Measurements from ENCODE around the gene LBP.

LBP gene

GRCh38 chr20:38346247-38346651, at the start of gene LBP:
Gene LBP (plus strand): TSS chr20:38346482. CDS start chr20:38346517, 35 bp downstream.
- no peaks in the 10 kb centered on the region for H3K36me3 ChIP-seq (ENCODE audit: control insufficient read depth in 1 of 2, insufficient read depth in 2 of 2, low read length in 2 of 2)
- peaks cover 0 to 4% of the 10 kb centered on the region in 2 donors for H3K27me3 ChIP-seq (ENCODE audit: control insufficient read depth in 1 of 2, insufficient read depth in 2 of 2, low read length in 2 of 2)
- H3K4me1 ChIP-seq (ENCODE audit: control insufficient read depth in 1 of 2, insufficient read depth in 2 of 2, low read length in 2 of 2), result peaks cover 20 to 21% of the 10 kb centered on the region in 2 donors
- H3K4me3 ChIP-seq (ENCODE audit: low read depth in 1 of 2, low read length in 2 of 2), result no peak within 1 kb of the TSS
- H3K9ac ChIP-seq (ENCODE audit: low read depth in 1 of 2, low read length in 2 of 2), result no peak within 1 kb of the TSS
- H3K9me3 ChIP-seq (ENCODE audit: control insufficient read depth in 1 of 2, low read length in 2 of 2), result no peaks in the 10 kb centered on the region
- no peak within 1 kb of the TSS for H3K27ac ChIP-seq (ENCODE audit: low read depth, low read length)

- Histone ChIP-seq H3K9ac (ENCODE audit: low read depth in 1 of 2, low read length in 2 of 2) (no peak overlapping the region), H3K9me3 (ENCODE audit: control insufficient read depth in 1 of 2, low read length in 2 of 2) (no peaks in the 10 kb centered on the region), H3K4me1 (ENCODE audit: control insufficient read depth in 1 of 2, insufficient read depth in 2 of 2, low read length in 2 of 2) (no peaks in the 10 kb centered on the region), H3K36me3 (ENCODE audit: control insufficient read depth in 1 of 2, insufficient read depth in 2 of 2, low read length in 2 of 2) (no peaks in the 10 kb centered on the region), H3K4me3 (ENCODE audit: low read depth in 1 of 2, low read length in 2 of 2) (no peak overlapping the region), H3K27me3 (ENCODE audit: control insufficient read depth in 1 of 2, insufficient read depth in 2 of 2, low read length in 2 of 2) (peaks cover 4 to 7% of the 10 kb centered on the region in 2 donors), H3K27ac (ENCODE audit: low read depth, low read length) (no peak overlapping the region)
These were observed 48.2 kb upstream of the LBP start for GRCh38 chr20:38297916-38298674.

- Histone ChIP-seq H3K36me3 (ENCODE audit: control insufficient read depth in 1 of 2, insufficient read depth in 2 of 2, low read length in 2 of 2) (no peaks in the 10 kb centered on the region), H3K27ac (ENCODE audit: low read depth, low read length) (no peak overlapping the region), H3K27me3 (ENCODE audit: control insufficient read depth in 1 of 2, insufficient read depth in 2 of 2, low read length in 2 of 2) (peaks cover 4 to 7% of the 10 kb centered on the region in 2 donors), H3K9me3 (ENCODE audit: control insufficient read depth in 1 of 2, low read length in 2 of 2) (no peaks in the 10 kb centered on the region), H3K4me1 (ENCODE audit: control insufficient read depth in 1 of 2, insufficient read depth in 2 of 2, low read length in 2 of 2) (no peaks in the 10 kb centered on the region), H3K9ac (ENCODE audit: low read depth in 1 of 2, low read length in 2 of 2) (no peak overlapping the region), H3K4me3 (ENCODE audit: low read depth in 1 of 2, low read length in 2 of 2) (no peak overlapping the region)
These were observed 47.5 kb upstream of the LBP start for GRCh38 chr20:38298768-38299288.

DNA sequence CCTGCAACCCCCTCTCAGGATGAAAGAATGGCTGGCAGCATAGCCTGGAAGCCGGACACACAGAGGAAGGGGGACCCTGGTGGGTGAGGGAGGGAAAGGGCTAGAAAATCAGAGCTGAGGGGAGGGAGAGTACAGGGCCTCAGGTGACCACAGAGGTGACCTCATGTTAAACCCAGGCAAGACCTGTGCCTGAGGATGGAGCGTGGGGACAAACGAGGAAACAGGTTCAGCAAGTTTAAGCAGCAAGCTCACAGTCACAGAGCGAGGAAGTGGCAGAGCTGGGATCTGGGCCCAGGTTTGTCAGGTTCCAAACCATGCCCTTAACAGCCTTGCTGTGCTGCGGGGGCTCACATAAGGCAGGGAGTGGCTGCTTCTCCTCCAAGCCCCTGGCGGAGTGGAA, 46.3 kb upstream of the LBP start:
- H3K9ac ChIP-seq (ENCODE audit: low read depth in 1 of 2, low read length in 2 of 2), result no peak overlapping the region
- H3K27ac ChIP-seq (ENCODE audit: low read depth, low read length), result no peak overlapping the region
- peaks cover 0 to 7% of the 10 kb centered on the region in 2 donors for H3K4me1 ChIP-seq (ENCODE audit: control insufficient read depth in 1 of 2, insufficient read depth in 2 of 2, low read length in 2 of 2)
- H3K36me3 ChIP-seq (ENCODE audit: control insufficient read depth in 1 of 2, insufficient read depth in 2 of 2, low read length in 2 of 2), result no peaks in the 10 kb centered on the region
- peaks cover 4 to 11% of the 10 kb centered on the region in 2 donors for H3K27me3 ChIP-seq (ENCODE audit: control insufficient read depth in 1 of 2, insufficient read depth in 2 of 2, low read length in 2 of 2)
- no peak overlapping the region for H3K4me3 ChIP-seq (ENCODE audit: low read depth in 1 of 2, low read length in 2 of 2)
- H3K9me3 ChIP-seq (ENCODE audit: control insufficient read depth in 1 of 2, low read length in 2 of 2), result no peaks in the 10 kb centered on the region

- H3K4me3 ChIP-seq (ENCODE audit: low read depth in 1 of 2, low read length in 2 of 2), result no peak overlapping the region
- H3K27ac ChIP-seq (ENCODE audit: low read depth, low read length), result no peak overlapping the region
- peaks cover 4 to 13% of the 10 kb centered on the region in 2 donors for H3K27me3 ChIP-seq (ENCODE audit: control insufficient read depth in 1 of 2, insufficient read depth in 2 of 2, low read length in 2 of 2)
- peaks cover 0 to 7% of the 10 kb centered on the region in 2 donors for H3K4me1 ChIP-seq (ENCODE audit: control insufficient read depth in 1 of 2, insufficient read depth in 2 of 2, low read length in 2 of 2)
- H3K36me3 ChIP-seq (ENCODE audit: control insufficient read depth in 1 of 2, insufficient read depth in 2 of 2, low read length in 2 of 2), result no peaks in the 10 kb centered on the region
- no peaks in the 10 kb centered on the region for H3K9me3 ChIP-seq (ENCODE audit: control insufficient read depth in 1 of 2, low read length in 2 of 2)
- no peak overlapping the region for H3K9ac ChIP-seq (ENCODE audit: low read depth in 1 of 2, low read length in 2 of 2)
These were observed 45.8 kb upstream of the LBP start for GRCh38 chr20:38300438-38300837.

DNA sequence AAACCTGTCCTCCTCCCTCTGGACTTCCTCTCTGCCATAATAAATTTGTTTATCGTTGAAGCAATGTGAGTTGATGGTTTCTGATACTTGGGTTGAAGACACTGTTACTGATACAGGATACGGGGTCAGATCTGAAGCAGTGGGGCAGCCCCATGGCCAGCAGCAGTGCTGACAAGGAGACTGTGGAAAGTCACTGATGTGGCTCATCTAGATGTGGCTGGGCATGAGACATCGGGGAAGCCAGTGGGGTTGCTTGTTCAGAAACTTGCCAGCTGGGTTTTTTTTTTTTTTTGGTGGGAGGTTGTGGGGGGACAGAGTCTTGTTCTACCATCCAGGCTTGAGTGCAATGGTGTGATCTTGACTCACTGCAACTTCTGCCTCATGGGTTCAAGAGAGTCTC, 45.0 kb upstream of the LBP start:
- Histone ChIP-seq H3K27ac (ENCODE audit: low read depth, low read length) (no peak overlapping the region), H3K4me3 (ENCODE audit: low read depth in 1 of 2, low read length in 2 of 2) (no peak overlapping the region), H3K9me3 (ENCODE audit: control insufficient read depth in 1 of 2, low read length in 2 of 2) (no peaks in the 10 kb centered on the region), H3K4me1 (ENCODE audit: control insufficient read depth in 1 of 2, insufficient read depth in 2 of 2, low read length in 2 of 2) (peaks cover 0 to 7% of the 10 kb centered on the region in 2 donors), H3K36me3 (ENCODE audit: control insufficient read depth in 1 of 2, insufficient read depth in 2 of 2, low read length in 2 of 2) (no peaks in the 10 kb centered on the region), H3K27me3 (ENCODE audit: control insufficient read depth in 1 of 2, insufficient read depth in 2 of 2, low read length in 2 of 2) (peaks cover 4 to 13% of the 10 kb centered on the region in 2 donors), H3K9ac (ENCODE audit: low read depth in 1 of 2, low read length in 2 of 2) (no peak overlapping the region)

DNA sequence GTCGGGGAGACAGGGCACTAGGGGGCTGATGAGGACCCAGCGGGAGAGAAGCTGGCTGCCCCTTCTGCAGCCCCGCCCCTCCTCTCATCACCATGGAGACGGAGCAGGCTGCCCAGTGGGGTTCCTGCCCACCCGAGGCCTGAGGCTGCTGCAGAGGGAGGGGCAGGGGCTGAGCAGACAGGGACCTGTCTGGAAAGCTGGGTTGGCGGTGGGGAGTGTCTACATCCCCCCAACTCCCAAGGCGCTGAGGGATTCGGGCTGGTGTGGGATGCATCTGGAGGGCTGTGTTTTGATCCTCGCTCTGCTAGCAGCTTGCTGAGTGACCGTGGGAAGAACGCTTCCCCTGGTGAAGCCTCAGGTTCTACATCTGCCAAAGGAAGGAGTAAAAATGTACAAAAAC, 43.5 kb upstream of the LBP start:
- H3K9ac ChIP-seq (ENCODE audit: low read depth in 1 of 2, low read length in 2 of 2), result no peak overlapping the region
- H3K4me3 ChIP-seq (ENCODE audit: low read depth in 1 of 2, low read length in 2 of 2), result no peak overlapping the region
- peaks cover 4 to 13% of the 10 kb centered on the region in 2 donors for H3K27me3 ChIP-seq (ENCODE audit: control insufficient read depth in 1 of 2, insufficient read depth in 2 of 2, low read length in 2 of 2)
- no peak overlapping the region for H3K27ac ChIP-seq (ENCODE audit: low read depth, low read length)
- no peaks in the 10 kb centered on the region for H3K9me3 ChIP-seq (ENCODE audit: control insufficient read depth in 1 of 2, low read length in 2 of 2)
- H3K4me1 ChIP-seq (ENCODE audit: control insufficient read depth in 1 of 2, insufficient read depth in 2 of 2, low read length in 2 of 2), result peaks cover 0 to 7% of the 10 kb centered on the region in 2 donors
- H3K36me3 ChIP-seq (ENCODE audit: control insufficient read depth in 1 of 2, insufficient read depth in 2 of 2, low read length in 2 of 2), result no peaks in the 10 kb centered on the region

DNA sequence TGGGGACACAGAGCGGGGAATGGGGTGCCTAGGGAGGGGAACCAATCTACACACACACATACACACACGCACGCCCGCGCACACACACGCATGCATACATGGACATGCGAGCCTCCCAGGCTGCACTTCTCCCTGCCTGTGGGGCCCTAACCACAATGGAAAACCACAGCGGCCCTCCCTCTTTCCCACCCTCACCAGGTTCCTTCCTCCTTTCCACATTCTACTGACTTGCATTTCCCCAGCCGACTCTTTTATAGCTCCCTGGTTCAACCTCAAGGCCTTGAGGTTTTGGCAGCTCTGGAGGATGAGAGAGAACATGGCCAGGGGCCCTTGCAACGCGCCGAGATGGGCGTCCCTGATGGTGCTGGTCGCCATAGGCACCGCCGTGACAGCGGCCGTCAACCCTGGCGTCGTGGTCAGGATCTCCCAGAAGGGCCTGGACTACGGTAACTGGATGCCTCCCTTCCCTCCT, 42.3 kb upstream of the LBP start, which contains the start of gene BPI:
BPI (plus strand) TSS at position 249 of the 472 bp plus-strand sequence; CDS start at position 317, 68 bp downstream.
- Histone ChIP-seq H3K27me3 (ENCODE audit: control insufficient read depth in 1 of 2, insufficient read depth in 2 of 2, low read length in 2 of 2) (peaks cover 4 to 13% of the 10 kb centered on the region in 2 donors), H3K27ac (ENCODE audit: low read depth, low read length) (no peak within 1 kb of the TSS), H3K4me3 (ENCODE audit: low read depth in 1 of 2, low read length in 2 of 2) (no peak within 1 kb of the TSS), H3K4me1 (ENCODE audit: control insufficient read depth in 1 of 2, insufficient read depth in 2 of 2, low read length in 2 of 2) (peaks cover 0 to 7% of the 10 kb centered on the region in 2 donors), H3K9me3 (ENCODE audit: control insufficient read depth in 1 of 2, low read length in 2 of 2) (no peaks in the 10 kb centered on the region), H3K36me3 (ENCODE audit: control insufficient read depth in 1 of 2, insufficient read depth in 2 of 2, low read length in 2 of 2) (no peaks in the 10 kb centered on the region), H3K9ac (ENCODE audit: low read depth in 1 of 2, low read length in 2 of 2) (no peak within 1 kb of the TSS)

- no peaks in the 10 kb centered on the region for H3K36me3 ChIP-seq (ENCODE audit: control insufficient read depth in 1 of 2, insufficient read depth in 2 of 2, low read length in 2 of 2)
- no peak overlapping the region for H3K4me3 ChIP-seq (ENCODE audit: low read depth in 1 of 2, low read length in 2 of 2)
- no peak overlapping the region for H3K9ac ChIP-seq (ENCODE audit: low read depth in 1 of 2, low read length in 2 of 2)
- no peaks in the 10 kb centered on the region for H3K9me3 ChIP-seq (ENCODE audit: control insufficient read depth in 1 of 2, low read length in 2 of 2)
- no peak overlapping the region for H3K27ac ChIP-seq (ENCODE audit: low read depth, low read length)
- H3K27me3 ChIP-seq (ENCODE audit: control insufficient read depth in 1 of 2, insufficient read depth in 2 of 2, low read length in 2 of 2), result peaks cover 4 to 13% of the 10 kb centered on the region in 2 donors
- H3K4me1 ChIP-seq (ENCODE audit: control insufficient read depth in 1 of 2, insufficient read depth in 2 of 2, low read length in 2 of 2), result peaks cover 0 to 7% of the 10 kb centered on the region in 2 donors
These were observed 41.3 kb upstream of the LBP start for GRCh38 chr20:38304845-38305447.

DNA sequence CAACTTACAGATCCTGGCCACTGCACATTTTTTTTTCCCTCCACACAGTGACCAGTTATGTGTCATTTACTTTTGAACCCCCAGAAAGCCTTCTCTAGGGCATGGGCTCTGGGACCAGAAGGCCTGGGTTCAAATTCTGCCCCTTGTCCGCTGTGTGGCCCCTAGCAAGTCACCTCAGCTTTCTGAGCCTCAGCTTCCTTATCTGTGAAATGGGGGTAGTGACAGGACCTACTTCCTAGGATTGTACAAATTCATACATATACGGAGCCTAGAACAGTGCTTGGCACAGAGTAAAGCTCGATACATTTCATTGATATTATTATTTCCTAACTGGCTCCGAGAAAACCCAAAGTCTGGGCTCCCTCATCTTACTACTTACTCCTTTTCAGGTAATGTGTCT, 40.7 kb upstream of the LBP start:
- peaks cover 4 to 13% of the 10 kb centered on the region in 2 donors for H3K27me3 ChIP-seq (ENCODE audit: control insufficient read depth in 1 of 2, insufficient read depth in 2 of 2, low read length in 2 of 2)
- H3K9ac ChIP-seq (ENCODE audit: low read depth in 1 of 2, low read length in 2 of 2), result no peak overlapping the region
- H3K4me3 ChIP-seq (ENCODE audit: low read depth in 1 of 2, low read length in 2 of 2), result no peak overlapping the region
- H3K36me3 ChIP-seq (ENCODE audit: control insufficient read depth in 1 of 2, insufficient read depth in 2 of 2, low read length in 2 of 2), result no peaks in the 10 kb centered on the region
- H3K9me3 ChIP-seq (ENCODE audit: control insufficient read depth in 1 of 2, low read length in 2 of 2), result no peaks in the 10 kb centered on the region
- no peak overlapping the region for H3K27ac ChIP-seq (ENCODE audit: low read depth, low read length)
- H3K4me1 ChIP-seq (ENCODE audit: control insufficient read depth in 1 of 2, insufficient read depth in 2 of 2, low read length in 2 of 2), result peaks cover 0 to 7% of the 10 kb centered on the region in 2 donors
